SK-N-SH (cell line): ENCODE results near the gene ZNF521. TPM values are rescaled to one million over a fixed set of nuclear protein-coding genes. Genes with fewer than 3 reads are reported as not detected.

Experiments
- CTCF ChIA-PET: fragments of 300-600, 350-600 bp; formaldehyde crosslinking; extraction: SDS; loops from one replicate; lab custom pipeline; 2021; lab: Yijun Ruan, JAX
- POLR2A ChIA-PET: fragments of 350-600 bp; sonication (Branson Sonifier 250); formaldehyde crosslinking; extraction: SDS; loops from one replicate; lab custom pipeline; 2020; ENCODE audit warnings: antibody characterized with exemption, inconsistent platforms; lab: Yijun Ruan, JAX
- DNase-seq: peaks from one replicate; pipeline ENCODE4 v3.0.0; 2012
- H2AFZ ChIP-seq: fragments of 200-600 bp; sonication (generic); 2 replicates; pipeline ENCODE4 v1.8.1; 2016; ENCODE audit warnings: antibody characterized with exemption, mild to moderate bottlenecking, low read depth
- H3F3A ChIP-seq: fragments of 200-600 bp; sonication (generic); replicated peaks from 2 replicates; pipeline ENCODE3; 2016; ENCODE audit warnings: antibody characterized with exemption, mild to moderate bottlenecking; ENCODE audit not compliant: insufficient read depth
- H3K27ac ChIP-seq, 2 experiments: fragments of 200-500 bp in 1 of 2; fragments of 200-600 bp in 1 of 2; sonication (Bioruptor generic) in 1 of 2; sonication (generic), shearing (Covaris generic) in 1 of 2; 2 replicates each; pipeline versions ENCODE4 v1.5.1 to v1.6.1; 2014 to 2016; ENCODE audit warnings: low read depth in 2 of 2, inconsistent platforms in 1 of 2, low read length in 1 of 2, mild to moderate bottlenecking in 1 of 2, mixed read lengths in 1 of 2
- H3K27me3 ChIP-seq: fragments of 200-600 bp; sonication (generic), shearing (Covaris generic); 2 replicates; pipeline ENCODE4 v1.6.1; 2016; ENCODE audit warnings: mixed run types; ENCODE audit not compliant: insufficient read depth
- H3K36me3 ChIP-seq, 2 experiments: fragments of 200-500 bp in 1 of 2; fragments of 200-600 bp in 1 of 2; sonication (Bioruptor generic) in 1 of 2; sonication (generic) in 1 of 2; replicated peaks in 1 of 2; 2 replicates each; pipeline versions ENCODE3 to v1.5.1; 2014 to 2016; ENCODE audit warnings: low read length in 1 of 2, mild to moderate bottlenecking in 1 of 2; ENCODE audit not compliant: insufficient read depth in 2 of 2, control insufficient read depth in 1 of 2
- H3K4me1 ChIP-seq, 2 experiments: fragments of 200-500 bp in 1 of 2; fragments of 200-600 bp in 1 of 2; sonication (Bioruptor generic) in 1 of 2; sonication (generic), shearing (Covaris generic) in 1 of 2; 2 replicates each; pipeline versions ENCODE4 v1.5.1 to v1.6.1; 2014 to 2016; ENCODE audit warnings: low read depth in 1 of 2, low read length in 1 of 2, mixed run types in 1 of 2; ENCODE audit not compliant: insufficient read depth in 2 of 2, control insufficient read depth in 1 of 2
- H3K4me2 ChIP-seq: fragments of 200-600 bp; sonication (generic), shearing (Covaris generic); 2 replicates; pipeline ENCODE4 v1.6.1; 2017; ENCODE audit warnings: mixed run types
- H3K4me3 ChIP-seq, 2 experiments: fragments of 200-500 bp in 1 of 2; fragments of 200-600 bp in 1 of 2; sonication (Bioruptor generic) in 1 of 2; sonication (generic), shearing (Covaris generic) in 1 of 2; 2 replicates each; pipeline versions ENCODE4 v1.5.1 to v1.8.1; 2014 to 2016; ENCODE audit warnings: low read depth in 2 of 2, inconsistent platforms in 1 of 2, low read length in 1 of 2, mild to moderate bottlenecking in 1 of 2, mixed read lengths in 1 of 2, moderate library complexity in 1 of 2
- H3K79me2 ChIP-seq: fragments of 200-600 bp; sonication (generic); 2 replicates; pipeline ENCODE4 v1.8.1; 2017; ENCODE audit warnings: mild to moderate bottlenecking; ENCODE audit not compliant: insufficient read depth
- H3K9ac ChIP-seq: fragments of 200-600 bp; sonication (generic); 2 replicates; pipeline ENCODE4 v1.6.1; 2017; ENCODE audit warnings: mixed run types
- H3K9me2 ChIP-seq: fragments of 200-600 bp; sonication (generic); 2 replicates; pipeline ENCODE4 v1.6.1; 2017; ENCODE audit warnings: mixed run types
- H3K9me3 ChIP-seq: fragments of 200-600 bp; sonication (generic); 2 replicates; pipeline ENCODE4 v1.6.1; 2017; ENCODE audit warnings: mixed run types, mild to moderate bottlenecking, moderate library complexity
- H4K20me1 ChIP-seq: fragments of 200-600 bp; sonication (generic); 2 replicates; pipeline ENCODE4 v1.6.1; 2017; ENCODE audit warnings: mild to moderate bottlenecking, mixed run types; ENCODE audit not compliant: insufficient read depth
- CTCF ChIP-seq: fragments of 200-600 bp; sonication (generic); IDR thresholded peaks from 2 replicates; pipeline ENCODE4 v1.6.1; 2017; ENCODE audit warnings: antibody characterized with exemption, mild to moderate bottlenecking, moderate library complexity
- ELF1 ChIP-seq: IDR thresholded peaks from 2 replicates; pipeline ENCODE4 v1.4.0; 2012
- FOXJ3 ChIP-seq: sonication (generic); formaldehyde crosslinking; IDR thresholded peaks from 2 replicates; pipeline ENCODE4 v1.5.1; 2020; ENCODE audit warnings: mild to moderate bottlenecking, missing genetic modification reagents
- GABPA ChIP-seq: IDR thresholded peaks from 2 replicates; pipeline ENCODE4 v1.4.0; 2012; ENCODE audit warnings: low read depth, mild to moderate bottlenecking
- GATA2 ChIP-seq: sonication (generic); formaldehyde crosslinking; IDR thresholded peaks from 2 replicates; pipeline ENCODE4 v1.5.0; 2020; ENCODE audit warnings: mild to moderate bottlenecking, missing genetic modification reagents
- IRF3 ChIP-seq: fragments of 150-350 bp; IDR thresholded peaks from 2 replicates; pipeline ENCODE4 v1.6.1; 2016; ENCODE audit warnings: mild to moderate bottlenecking, low read depth, low read length
- MEF2A ChIP-seq: IDR thresholded peaks from 2 replicates; pipeline ENCODE4 v1.4.0; 2012; ENCODE audit warnings: low read depth, borderline replicate concordance
- NFIC ChIP-seq: IDR thresholded peaks from 2 replicates; pipeline ENCODE4 v1.4.0; 2012; ENCODE audit warnings: borderline replicate concordance
- NRF1 ChIP-seq: IDR thresholded peaks from 2 replicates; pipeline ENCODE4 v1.6.1; 2012; ENCODE audit warnings: low read depth, mild to moderate bottlenecking, low read length
- SIN3A ChIP-seq: IDR thresholded peaks from 2 replicates; pipeline ENCODE4 v1.6.1; 2012; ENCODE audit warnings: low read depth, mild to moderate bottlenecking, low read length, moderate library complexity, borderline replicate concordance
- TAF1 ChIP-seq: IDR thresholded peaks from 2 replicates; pipeline ENCODE4 v1.6.1; 2012; ENCODE audit warnings: low read depth, mild to moderate bottlenecking, low read length, moderate library complexity, borderline replicate concordance
- TCF12 ChIP-seq: IDR thresholded peaks from 2 replicates; pipeline ENCODE4 v1.4.0; 2012
- TEAD4 ChIP-seq: IDR thresholded peaks from 2 replicates; pipeline ENCODE4 v1.4.0; 2012; ENCODE audit warnings: mild to moderate bottlenecking, borderline replicate concordance; ENCODE audit not compliant: insufficient read depth
- USF1 ChIP-seq: IDR thresholded peaks from 2 replicates; pipeline ENCODE4 v1.4.0; 2012; ENCODE audit warnings: low read depth, borderline replicate concordance
- USF2 ChIP-seq: fragments of 150-350 bp; IDR thresholded peaks from 2 replicates; pipeline ENCODE4 v1.6.1; 2017; ENCODE audit warnings: antibody characterized with exemption, low read length, low read depth, borderline replicate concordance
- YY1 ChIP-seq: IDR thresholded peaks from 2 replicates; pipeline ENCODE4 v1.4.0; 2012; ENCODE audit warnings: low read depth, mild to moderate bottlenecking
- WGBS: methylation state at CpG from one replicate; pipeline ENCODE4 v1.1.6; 2017; ENCODE audit warnings: low lambda C conversion rate; 5-methylcytosine and 5-hydroxymethylcytosine counted together
- polyA plus RNA-seq, 3 experiments: library from polyadenylated mRNA; depleted of rRNA; stranded (reverse); fragments of >200 nt; gene quantifications; 2 replicates each; pipeline ENCODE4 v1.2.3, GENCODE V29; 2012

Gene ZNF521
- polyA plus RNA-seq, 1 of the 3 experiments (the other 2 are of a cell fraction) = 14.1 TPM

- H3K9me2 ChIP-seq = no peaks in the 10 kb centered on the region
- no peak overlapping the region for H2AFZ ChIP-seq
- no peak for DNase-seq
- no peaks in the 10 kb centered on the region for H3K79me2 ChIP-seq
- H3K27me3 ChIP-seq = no peaks in the 10 kb centered on the region
- H3K27ac ChIP-seq = no peak overlapping the region
- H3K9me3 ChIP-seq = no peaks in the 10 kb centered on the region
- H3K4me2 ChIP-seq = no peak overlapping the region
- TF ChIP-seq GATA2 (CRISPR knock-in tag) (no peak), TCF12 (no peak), SIN3A (no peak), CTCF (no peak), IRF3 (no peak), MEF2A (no peak), TEAD4 (no peak), TAF1 (no peak), YY1 (no peak), USF2 (no peak), FOXJ3 (CRISPR knock-in tag) (no peak), NRF1 (no peak), GABPA (no peak), ELF1 (no peak), USF1 (no peak), NFIC (no peak)
- H3K4me3 ChIP-seq = no peak overlapping the region
- 60% methylated on average over 3 of the region's 3 CpGs for WGBS
- ChIA-PET CTCF (no interaction called here), POLR2A (no interaction called here)
- H3K36me3 ChIP-seq = no peaks in the 10 kb centered on the region
- H3K9ac ChIP-seq = no peak overlapping the region
- H3K4me1 ChIP-seq = peaks cover 0 to 6% of the 10 kb centered on the region in 2 experiments; a peak in 1 of 4 replicates
- H4K20me1 ChIP-seq = no peaks in the 10 kb centered on the region
- no peaks in the 10 kb centered on the region for H3F3A ChIP-seq
Measured at GRCh38 chr18:25066516-25066915, 285.4 kb downstream of the ZNF521 start.
